Esophagus muscularis mucosa (tissue), 3 donors: ENCODE results near the gene EMP3.

ENCODE experiments used
- EP300 ChIP-seq: sonication (generic); formaldehyde crosslinking; IDR thresholded peaks from one replicate; pipeline ENCODE4 v1.6.1; 2017; ENCODE audit warnings: antibody characterized with exemption
- POLR2AphosphoS5 ChIP-seq, 2 donors: sonication (generic); formaldehyde crosslinking; IDR thresholded peaks; one replicate each; pipeline ENCODE4 v1.6.1; 2017; ENCODE audit warnings: antibody characterized with exemption in 2 of 2

- TF ChIP-seq EP300: no peak
- no peak for TF ChIP-seq POLR2AphosphoS5 (IDR thresholded peaks at IDR 0.05)
Observed at GRCh38 chr19:48296963-48297734, 28.2 kb upstream of the EMP3 start.
